WTC11 (cell line): Measurements from ENCODE around the gene POLR3A. TPM values are rescaled to one million over a fixed set of nuclear protein-coding genes. Genes with fewer than 3 reads are reported as not detected.

Experiments used
- ATAC-seq: fragments of 200-7000 bp; cut with Tn5 transposase; 2 replicates; pipeline ENCODE4 v1.10.0; 2021; ENCODE audit warnings: mild to moderate bottlenecking, moderate library complexity
- CTCF ChIA-PET: fragments of 300-600 bp; sonication (Branson Sonifier 250); formaldehyde crosslinking; loops from one replicate; lab custom pipeline; 2021; ENCODE audit warnings: antibody characterized with exemption; lab: Charles Lee
- POLR2A ChIA-PET: fragments of 350-600 bp; sonication (Branson Sonifier 250); formaldehyde crosslinking; loops from one replicate; lab custom pipeline; 2021; ENCODE audit warnings: antibody characterized with exemption; lab: Charles Lee
- DNase-seq: peaks from one replicate; pipeline ENCODE4 v3.0.0; 2021; ENCODE audit warnings: low spot score
- H3K27ac Mint-ChIP-seq: 2 replicates; pipeline ENCODE4 v1.8.0; 2021; ENCODE audit warnings: mixed read lengths
- H3K27me3 Mint-ChIP-seq: 2 replicates; pipeline ENCODE4 v1.8.0; 2021; ENCODE audit warnings: low read depth, mild to moderate bottlenecking, moderate library complexity, mixed read lengths
- H3K36me3 Mint-ChIP-seq: 2 replicates; pipeline ENCODE4 v1.8.0; 2021; ENCODE audit warnings: mixed read lengths
- H3K4me1 Mint-ChIP-seq: 2 replicates; pipeline ENCODE4 v1.8.0; 2022; ENCODE audit warnings: mixed read lengths
- H3K4me3 Mint-ChIP-seq: 2 replicates; pipeline ENCODE4 v1.8.0; 2021; ENCODE audit warnings: mild to moderate bottlenecking, moderate library complexity, mixed read lengths
- H3K9me3 Mint-ChIP-seq: 2 replicates; pipeline ENCODE4 v1.8.0; 2021; ENCODE audit warnings: mixed read lengths
- AFF4 ChIP-seq: sonication (generic); formaldehyde crosslinking; IDR thresholded peaks from 2 replicates; pipeline ENCODE4 v1.8.1; 2023; ENCODE audit warnings: mild to moderate bottlenecking, missing genetic modification reagents, borderline replicate concordance
- CDX4 ChIP-seq: fragments of 250-450 bp; sonication (Bioruptor Pico); IDR thresholded peaks from 2 replicates; pipeline ENCODE4 v1.9.0; 2021; ENCODE audit warnings: moderate library complexity, mild to moderate bottlenecking, inconsistent platforms, borderline replicate concordance
- E2F1 ChIP-seq: sonication (generic); formaldehyde crosslinking; IDR thresholded peaks from 2 replicates; pipeline ENCODE4 v1.8.0; 2022; ENCODE audit warnings: mild to moderate bottlenecking, missing genetic modification reagents
- ETV6 ChIP-seq: sonication (generic); formaldehyde crosslinking; IDR thresholded peaks from 2 replicates; pipeline ENCODE4 v1.8.1; 2022; ENCODE audit warnings: mild to moderate bottlenecking, missing genetic modification reagents
- FOXJ3 ChIP-seq: sonication (generic); formaldehyde crosslinking; IDR thresholded peaks from 2 replicates; pipeline ENCODE4 v1.9.0; 2021; ENCODE audit warnings: missing genetic modification reagents, mild to moderate bottlenecking, borderline replicate concordance
- GABPB1 ChIP-seq: sonication (generic); formaldehyde crosslinking; IDR thresholded peaks from 2 replicates; pipeline ENCODE4 v1.8.1; 2023; ENCODE audit warnings: mild to moderate bottlenecking, missing genetic modification reagents
- GRHL2 ChIP-seq: fragments of 250-450 bp; sonication (Bioruptor Pico); IDR thresholded peaks from 2 replicates; pipeline ENCODE4 v1.8.0; 2022; ENCODE audit warnings: mild to moderate bottlenecking, moderate library complexity; ENCODE audit not compliant: insufficient replicate concordance, severe bottlenecking
- NFE2L1 ChIP-seq: sonication (generic); formaldehyde crosslinking; IDR thresholded peaks from 2 replicates; pipeline ENCODE4 v1.8.1; 2023; ENCODE audit warnings: missing genetic modification reagents
- NR2C2 ChIP-seq: sonication (generic); formaldehyde crosslinking; IDR thresholded peaks from 2 replicates; pipeline ENCODE4 v1.8.0; 2022; ENCODE audit warnings: mild to moderate bottlenecking, missing genetic modification reagents
- PRRX2 ChIP-seq: fragments of 250-450 bp; sonication (Bioruptor Pico); IDR thresholded peaks from 2 replicates; pipeline ENCODE4 v1.8.0; 2021; ENCODE audit warnings: mild to moderate bottlenecking
- SMAD3 ChIP-seq: sonication (generic); formaldehyde crosslinking; IDR thresholded peaks from 2 replicates; pipeline ENCODE4 v1.8.0; 2022; ENCODE audit warnings: missing genetic modification reagents, mild to moderate bottlenecking, borderline replicate concordance
- SOX15 ChIP-seq: fragments of 250-450 bp; sonication (Bioruptor Pico); IDR thresholded peaks from 2 replicates; pipeline ENCODE4 v1.9.0; 2021; ENCODE audit warnings: mild to moderate bottlenecking
- TP53 ChIP-seq: sonication (generic); formaldehyde crosslinking; IDR thresholded peaks from 2 replicates; pipeline ENCODE4 v1.8.1; 2023; ENCODE audit warnings: mild to moderate bottlenecking, missing genetic modification reagents
- ZNF423 ChIP-seq: fragments of 250-450 bp; sonication (Bioruptor Pico); IDR thresholded peaks from 2 replicates; pipeline ENCODE4 v2.1.2; 2022; ENCODE audit warnings: mild to moderate bottlenecking, moderate library complexity
- total RNA-seq: library from RNA; stranded (reverse); gene quantifications from 3 replicates; pipeline ENCODE4 v1.2.3, GENCODE V29; 2021
- TF ChIP-seq, protein P1 (sequence below): sonication (generic); formaldehyde crosslinking; IDR thresholded peaks from 2 replicates; pipeline ENCODE4 v1.8.0; 2022; ENCODE audit warnings: missing genetic modification reagents
- TF ChIP-seq, protein P2 (sequence below): sonication (generic); formaldehyde crosslinking; IDR thresholded peaks from 2 replicates; pipeline ENCODE4 v1.8.0; 2022; ENCODE audit warnings: mild to moderate bottlenecking, missing genetic modification reagents
- TF ChIP-seq, protein P3 (sequence below): sonication (generic); formaldehyde crosslinking; conservative IDR thresholded peaks from 2 replicates; pipeline ENCODE4 v1.8.1; 2023; ENCODE audit warnings: mild to moderate bottlenecking, low read depth, missing genetic modification reagents, moderate library complexity

Gene POLR3A
- total RNA-seq, 1 experiment from 2014 or later = 32.2 TPM

DNA sequence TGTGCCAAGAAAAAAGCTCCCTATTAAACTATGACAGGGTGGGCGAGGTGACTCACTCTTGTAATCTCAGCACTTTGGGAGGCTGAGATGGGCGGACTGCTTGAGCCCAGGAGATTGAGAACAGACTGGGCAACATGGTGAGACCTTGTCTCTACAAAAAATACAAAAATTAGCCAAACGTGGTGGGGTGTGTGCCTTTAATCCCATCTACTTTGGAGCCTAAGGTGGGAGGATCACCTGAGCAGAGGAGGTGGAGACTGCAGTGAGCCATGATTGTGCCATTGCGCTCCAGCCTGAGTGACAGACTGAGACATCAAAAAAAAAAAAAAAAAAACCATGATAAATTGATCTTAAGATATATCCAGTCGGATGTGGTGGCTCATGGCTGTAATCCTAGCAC, 11.5 kb downstream of the POLR3A start:
- Mint-ChIP-seq H3K27me3 (no peaks in the 10 kb centered on the region), H3K27ac (no peak overlapping the region), H3K4me3 (no peak overlapping the region), H3K9me3 (no peaks in the 10 kb centered on the region), H3K4me1 (no peaks in the 10 kb centered on the region), H3K36me3 (peaks cover 71% of the 10 kb centered on the region)
- no peak for TF ChIP-seq FOXJ3 (CRISPR knock-in tag)
- TF ChIP-seq SMAD3 (CRISPR knock-in tag) = no peak
- TF ChIP-seq CDX4 (CRISPR knock-in tag) = no peak
- TF ChIP-seq, protein P1, sequence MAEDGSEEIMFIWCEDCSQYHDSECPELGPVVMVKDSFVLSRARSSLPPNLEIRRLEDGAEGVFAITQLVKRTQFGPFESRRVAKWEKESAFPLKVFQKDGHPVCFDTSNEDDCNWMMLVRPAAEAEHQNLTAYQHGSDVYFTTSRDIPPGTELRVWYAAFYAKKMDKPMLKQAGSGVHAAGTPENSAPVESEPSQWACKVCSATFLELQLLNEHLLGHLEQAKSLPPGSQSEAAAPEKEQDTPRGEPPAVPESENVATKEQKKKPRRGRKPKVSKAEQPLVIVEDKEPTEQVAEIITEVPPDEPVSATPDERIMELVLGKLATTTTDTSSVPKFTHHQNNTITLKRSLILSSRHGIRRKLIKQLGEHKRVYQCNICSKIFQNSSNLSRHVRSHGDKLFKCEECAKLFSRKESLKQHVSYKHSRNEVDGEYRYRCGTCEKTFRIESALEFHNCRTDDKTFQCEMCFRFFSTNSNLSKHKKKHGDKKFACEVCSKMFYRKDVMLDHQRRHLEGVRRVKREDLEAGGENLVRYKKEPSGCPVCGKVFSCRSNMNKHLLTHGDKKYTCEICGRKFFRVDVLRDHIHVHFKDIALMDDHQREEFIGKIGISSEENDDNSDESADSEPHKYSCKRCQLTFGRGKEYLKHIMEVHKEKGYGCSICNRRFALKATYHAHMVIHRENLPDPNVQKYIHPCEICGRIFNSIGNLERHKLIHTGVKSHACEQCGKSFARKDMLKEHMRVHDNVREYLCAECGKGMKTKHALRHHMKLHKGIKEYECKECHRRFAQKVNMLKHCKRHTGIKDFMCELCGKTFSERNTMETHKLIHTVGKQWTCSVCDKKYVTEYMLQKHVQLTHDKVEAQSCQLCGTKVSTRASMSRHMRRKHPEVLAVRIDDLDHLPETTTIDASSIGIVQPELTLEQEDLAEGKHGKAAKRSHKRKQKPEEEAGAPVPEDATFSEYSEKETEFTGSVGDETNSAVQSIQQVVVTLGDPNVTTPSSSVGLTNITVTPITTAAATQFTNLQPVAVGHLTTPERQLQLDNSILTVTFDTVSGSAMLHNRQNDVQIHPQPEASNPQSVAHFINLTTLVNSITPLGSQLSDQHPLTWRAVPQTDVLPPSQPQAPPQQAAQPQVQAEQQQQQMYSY (CRISPR knock-in tag) = no peak
- no peak for TF ChIP-seq TP53 (CRISPR knock-in tag)
- TF ChIP-seq NFE2L1 (CRISPR knock-in tag) = no peak
- TF ChIP-seq, protein P2, sequence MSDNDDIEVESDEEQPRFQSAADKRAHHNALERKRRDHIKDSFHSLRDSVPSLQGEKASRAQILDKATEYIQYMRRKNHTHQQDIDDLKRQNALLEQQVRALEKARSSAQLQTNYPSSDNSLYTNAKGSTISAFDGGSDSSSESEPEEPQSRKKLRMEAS = no peak
- no peak for TF ChIP-seq NR2C2 (CRISPR knock-in tag)
- no peak for TF ChIP-seq GABPB1
- ChIA-PET POLR2A (interaction anchor here (0.7 kb wide), 1 partner anchor 152 kb away, joined by 6 read pairs; no protein-coding TSS in a partner anchor), CTCF (no interaction called here)
- DNase-seq (no peak), ATAC-seq (no peak)

- Mint-ChIP-seq H3K9me3 (no peaks in the 10 kb centered on the region), H3K36me3 (peaks cover 71% of the 10 kb centered on the region), H3K4me3 (no peak overlapping the region), H3K27ac (no peak overlapping the region), H3K27me3 (no peaks in the 10 kb centered on the region)
- no peak for DNase-seq
- POLR2A ChIA-PET = no interaction called here
- CTCF ChIA-PET = no interaction called here
- TF ChIP-seq PRRX2 (CRISPR knock-in tag) (no peak), AFF4 (CRISPR knock-in tag) (no peak), NR2C2 (CRISPR knock-in tag) (no peak), ZNF423 (CRISPR knock-in tag) (no peak), E2F1 (CRISPR knock-in tag) (no peak), SOX15 (CRISPR knock-in tag) (no peak), ETV6 (CRISPR knock-in tag) (no peak), GRHL2 (CRISPR knock-in tag) (no peak)
- TF ChIP-seq, protein P3, sequence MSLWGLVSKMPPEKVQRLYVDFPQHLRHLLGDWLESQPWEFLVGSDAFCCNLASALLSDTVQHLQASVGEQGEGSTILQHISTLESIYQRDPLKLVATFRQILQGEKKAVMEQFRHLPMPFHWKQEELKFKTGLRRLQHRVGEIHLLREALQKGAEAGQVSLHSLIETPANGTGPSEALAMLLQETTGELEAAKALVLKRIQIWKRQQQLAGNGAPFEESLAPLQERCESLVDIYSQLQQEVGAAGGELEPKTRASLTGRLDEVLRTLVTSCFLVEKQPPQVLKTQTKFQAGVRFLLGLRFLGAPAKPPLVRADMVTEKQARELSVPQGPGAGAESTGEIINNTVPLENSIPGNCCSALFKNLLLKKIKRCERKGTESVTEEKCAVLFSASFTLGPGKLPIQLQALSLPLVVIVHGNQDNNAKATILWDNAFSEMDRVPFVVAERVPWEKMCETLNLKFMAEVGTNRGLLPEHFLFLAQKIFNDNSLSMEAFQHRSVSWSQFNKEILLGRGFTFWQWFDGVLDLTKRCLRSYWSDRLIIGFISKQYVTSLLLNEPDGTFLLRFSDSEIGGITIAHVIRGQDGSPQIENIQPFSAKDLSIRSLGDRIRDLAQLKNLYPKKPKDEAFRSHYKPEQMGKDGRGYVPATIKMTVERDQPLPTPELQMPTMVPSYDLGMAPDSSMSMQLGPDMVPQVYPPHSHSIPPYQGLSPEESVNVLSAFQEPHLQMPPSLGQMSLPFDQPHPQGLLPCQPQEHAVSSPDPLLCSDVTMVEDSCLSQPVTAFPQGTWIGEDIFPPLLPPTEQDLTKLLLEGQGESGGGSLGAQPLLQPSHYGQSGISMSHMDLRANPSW (CRISPR knock-in tag) = no peak
- TF ChIP-seq, all 79 proteins: peak for 0
- H3K4me1 Mint-ChIP-seq = no peaks in the 10 kb centered on the region
- no peak for ATAC-seq
These were observed 13.8 kb downstream of the POLR3A start for GRCh38 chr10:78015546-78015945.
